Mesothelial cell of epicardium (in vitro differentiated cells): Measurements from ENCODE around the gene NTM. TPM values are rescaled to one million over a fixed set of nuclear protein-coding genes. Genes with fewer than 3 reads are reported as not detected.

Experiments
- DNase-seq, 2 experiments: peaks; one replicate each; pipeline ENCODE4 v3.0.0; 2021; ENCODE audit warnings: low spot score in 2 of 2; ENCODE audit not compliant: unreplicated experiment in 2 of 2
- H3K27ac Mint-ChIP-seq: 2 replicates; pipeline ENCODE4 v1.8.0; 2021; ENCODE audit warnings: mixed read lengths
- H3K27me3 Mint-ChIP-seq: 2 replicates; pipeline ENCODE4 v1.8.0; 2021; ENCODE audit warnings: low read depth, mixed read lengths
- H3K36me3 Mint-ChIP-seq: 2 replicates; pipeline ENCODE4 v1.8.0; 2021; ENCODE audit warnings: mixed read lengths
- H3K4me1 Mint-ChIP-seq: 2 replicates; pipeline ENCODE4 v1.8.0; 2021; ENCODE audit warnings: mixed read lengths
- H3K4me3 Mint-ChIP-seq: 2 replicates; pipeline ENCODE4 v1.8.0; 2021; ENCODE audit warnings: mild to moderate bottlenecking, moderate library complexity, mixed read lengths
- H3K9me3 Mint-ChIP-seq: 2 replicates; pipeline ENCODE4 v1.8.0; 2021; ENCODE audit warnings: mixed read lengths
- total RNA-seq: library from RNA; stranded (reverse); gene quantifications from 3 replicates; pipeline ENCODE4 v1.2.1, GENCODE V29; 2021
- TF ChIP-seq, protein P1 (sequence below): fragments of 200-600 bp; sonication (generic); IDR thresholded peaks from one replicate; pipeline ENCODE4 v1.5.0; 2021; ENCODE audit warnings: antibody characterized with exemption; ENCODE audit not compliant: unreplicated experiment

NTM gene
- total RNA-seq, 1 donor from 2014 or later: 3.9 TPM

DNA sequence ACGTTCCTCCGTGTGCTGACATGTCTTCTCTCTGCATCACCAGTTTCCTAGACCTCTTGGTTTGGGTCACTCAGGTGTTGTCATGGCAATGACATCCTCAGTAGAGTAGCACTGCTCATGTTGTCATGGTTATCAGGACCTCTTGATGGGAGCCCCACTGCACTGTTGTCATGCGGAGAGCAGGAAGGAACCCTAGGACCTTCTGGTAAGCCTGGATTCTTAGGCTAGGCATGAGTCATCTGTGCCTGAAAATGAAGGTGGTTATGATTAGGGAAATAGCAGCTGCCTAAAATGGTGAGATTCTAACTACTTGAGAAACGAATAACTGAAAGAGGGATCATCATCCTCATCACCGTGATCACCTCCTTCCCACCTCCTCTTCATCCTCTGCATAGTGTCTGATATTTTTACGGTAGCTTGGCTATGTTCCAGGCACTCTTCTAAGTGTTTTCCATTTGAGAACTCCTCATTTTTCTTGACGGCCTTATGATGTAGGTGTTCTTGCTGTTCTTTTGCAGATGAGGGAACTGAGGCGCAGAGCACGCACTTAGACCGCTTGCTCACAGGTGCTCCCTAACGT is 858.4 kb downstream of the NTM start:
- DNase-seq: no peak
- H3K4me1 Mint-ChIP-seq: no peaks in the 10 kb centered on the region
- H3K27me3 Mint-ChIP-seq: peaks cover 44% of the 10 kb centered on the region
- peaks cover 20% of the 10 kb centered on the region for H3K9me3 Mint-ChIP-seq
- no peak overlapping the region for H3K27ac Mint-ChIP-seq
- H3K4me3 Mint-ChIP-seq: no peak overlapping the region
- no peaks in the 10 kb centered on the region for H3K36me3 Mint-ChIP-seq
- TF ChIP-seq, protein P1, sequence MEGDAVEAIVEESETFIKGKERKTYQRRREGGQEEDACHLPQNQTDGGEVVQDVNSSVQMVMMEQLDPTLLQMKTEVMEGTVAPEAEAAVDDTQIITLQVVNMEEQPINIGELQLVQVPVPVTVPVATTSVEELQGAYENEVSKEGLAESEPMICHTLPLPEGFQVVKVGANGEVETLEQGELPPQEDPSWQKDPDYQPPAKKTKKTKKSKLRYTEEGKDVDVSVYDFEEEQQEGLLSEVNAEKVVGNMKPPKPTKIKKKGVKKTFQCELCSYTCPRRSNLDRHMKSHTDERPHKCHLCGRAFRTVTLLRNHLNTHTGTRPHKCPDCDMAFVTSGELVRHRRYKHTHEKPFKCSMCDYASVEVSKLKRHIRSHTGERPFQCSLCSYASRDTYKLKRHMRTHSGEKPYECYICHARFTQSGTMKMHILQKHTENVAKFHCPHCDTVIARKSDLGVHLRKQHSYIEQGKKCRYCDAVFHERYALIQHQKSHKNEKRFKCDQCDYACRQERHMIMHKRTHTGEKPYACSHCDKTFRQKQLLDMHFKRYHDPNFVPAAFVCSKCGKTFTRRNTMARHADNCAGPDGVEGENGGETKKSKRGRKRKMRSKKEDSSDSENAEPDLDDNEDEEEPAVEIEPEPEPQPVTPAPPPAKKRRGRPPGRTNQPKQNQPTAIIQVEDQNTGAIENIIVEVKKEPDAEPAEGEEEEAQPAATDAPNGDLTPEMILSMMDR: no peak

- Mint-ChIP-seq H3K27me3 (peaks cover 48% of the 10 kb centered on the region), H3K4me1 (no peaks in the 10 kb centered on the region), H3K27ac (no peak overlapping the region), H3K4me3 (no peak overlapping the region), H3K36me3 (no peaks in the 10 kb centered on the region), H3K9me3 (peaks cover 13% of the 10 kb centered on the region)
- DNase-seq: no peak
- TF ChIP-seq, protein P1: no peak
These were observed 861.4 kb downstream of the NTM start for GRCh38 chr11:132231656-132232347.

GRCh38 chr11:132234878-132235277 is 864.5 kb downstream of the NTM start:
- TF ChIP-seq, protein P1: no peak
- Mint-ChIP-seq H3K4me3 (no peak overlapping the region), H3K9me3 (no peaks in the 10 kb centered on the region), H3K27me3 (peaks cover 60% of the 10 kb centered on the region), H3K36me3 (no peaks in the 10 kb centered on the region), H3K4me1 (no peaks in the 10 kb centered on the region), H3K27ac (no peak overlapping the region)
- no peak for DNase-seq

- H3K9me3 Mint-ChIP-seq: no peaks in the 10 kb centered on the region
- TF ChIP-seq, protein P1: no peak
- DNase-seq: no peak
These were observed 867.4 kb downstream of the NTM start for GRCh38 chr11:132237781-132238180.

GRCh38 chr11:132238331-132238866 is 868.0 kb downstream of the NTM start:
- TF ChIP-seq, protein P1: no peak
- no peak overlapping the region for H3K27ac Mint-ChIP-seq
- H3K4me3 Mint-ChIP-seq: no peak overlapping the region

More at GRCh38 chr11:132237781-132238180, 867.4 kb downstream of the NTM start:
- Mint-ChIP-seq H3K36me3 (no peaks in the 10 kb centered on the region), H3K27me3 (peaks cover 55% of the 10 kb centered on the region), H3K27ac (no peak overlapping the region), H3K4me3 (no peak overlapping the region), H3K4me1 (no peaks in the 10 kb centered on the region)

More at GRCh38 chr11:132238331-132238866, 868.0 kb downstream of the NTM start:
- Mint-ChIP-seq H3K9me3 (no peaks in the 10 kb centered on the region), H3K27me3 (peaks cover 54% of the 10 kb centered on the region), H3K4me1 (no peaks in the 10 kb centered on the region), H3K36me3 (no peaks in the 10 kb centered on the region)
- no peak for DNase-seq
